Fibroblast of skin of right biceps (primary cell): ENCODE measurements around the gene MED12.

ENCODE experiments used
- DNase-seq: peaks from one replicate; pipeline ENCODE4 v3.0.0-alpha.2; 2013

Gene MED12

GRCh38 chrX:71118032-71118984 is at the start of gene MED12:
MED12 (plus strand) TSS chrX:71118596; CDS start chrX:71118755, 159 bp downstream.
- DNase-seq, result peak; percentile 82

DNA sequence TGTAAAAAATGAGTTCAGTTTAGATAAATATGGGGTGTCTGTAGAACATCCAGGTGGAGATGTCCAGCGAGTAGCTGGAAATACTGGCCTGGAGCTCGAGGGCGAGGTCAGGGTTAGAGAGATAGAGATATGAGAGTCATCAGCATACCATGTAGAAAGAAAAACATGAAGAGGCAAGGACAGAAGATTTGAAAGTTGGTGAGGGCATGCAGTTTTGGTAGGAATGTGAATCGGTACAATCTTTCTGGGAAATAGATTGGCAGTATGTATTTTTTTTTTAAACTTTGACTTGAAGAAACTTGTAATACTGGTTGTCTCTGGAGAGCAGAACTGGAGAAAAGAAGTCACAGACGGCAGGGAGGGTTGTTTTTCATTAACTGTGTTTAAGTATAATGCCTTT is 47.9 kb upstream of the MED12 start:
- DNase-seq, result no peak

- DNase-seq, result peak; percentile 31
Measured at GRCh38 chrX:71081330-71082123, 36.9 kb upstream of the MED12 start.

GRCh38 chrX:71082124-71082647 is 36.2 kb upstream of the MED12 start:
- DNase-seq, result no peak

DNA sequence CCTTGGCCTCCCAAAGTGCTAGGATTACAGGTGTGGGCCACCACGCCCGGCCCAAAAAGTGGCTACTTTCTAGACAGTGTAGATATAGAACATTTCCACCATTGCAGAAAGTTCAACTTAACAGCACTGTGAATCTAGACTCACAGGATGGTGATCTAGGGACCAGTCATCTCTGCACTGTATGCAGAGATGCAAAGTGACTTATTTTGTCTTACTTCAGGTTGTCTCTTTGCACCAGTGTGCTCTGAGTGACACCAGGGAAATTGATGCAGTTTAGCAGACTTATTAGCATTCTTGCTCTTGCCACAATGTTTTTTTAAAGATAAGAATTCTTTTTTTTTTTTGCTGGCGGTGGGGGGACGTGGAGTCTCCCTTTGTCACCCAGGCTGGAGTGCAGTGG is 35.6 kb upstream of the MED12 start:
- DNase-seq, result no peak

- no peak for DNase-seq
Measured at GRCh38 chrX:71085900-71086299, 32.5 kb upstream of the MED12 start.

GRCh38 chrX:71091263-71091662 is 27.1 kb upstream of the MED12 start:
- no peak for DNase-seq

DNA sequence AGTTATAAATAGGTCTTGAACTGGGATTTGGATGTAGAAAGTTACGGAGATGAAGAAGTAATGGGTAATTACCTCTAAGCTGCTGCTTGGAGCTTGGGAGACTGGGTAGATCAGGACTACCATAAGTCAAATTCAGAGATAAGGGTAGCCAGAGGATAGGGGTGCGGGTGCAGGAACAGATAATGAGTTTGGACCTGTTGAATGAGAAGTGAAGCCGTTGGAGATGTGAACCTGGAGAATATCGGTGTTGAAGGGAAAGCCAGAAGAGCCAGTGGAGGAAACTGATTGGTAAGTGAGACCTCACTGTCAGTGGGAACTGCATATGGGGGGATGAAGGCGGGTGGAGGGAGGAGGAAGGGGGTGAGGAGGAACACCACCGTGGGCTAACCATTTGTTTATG is 23.4 kb upstream of the MED12 start:
- DNase-seq, result no peak

GRCh38 chrX:71095555-71095980 is 22.8 kb upstream of the MED12 start, which contains the start of gene FOXO4:
FOXO4 (plus strand) TSS chrX:71095851; CDS start chrX:71096529, 678 bp downstream.
- peak; percentile 84 for DNase-seq

GRCh38 chrX:71095981-71096759 is 22.2 kb upstream of the MED12 start:
- DNase-seq, result peak; percentile 53

DNA sequence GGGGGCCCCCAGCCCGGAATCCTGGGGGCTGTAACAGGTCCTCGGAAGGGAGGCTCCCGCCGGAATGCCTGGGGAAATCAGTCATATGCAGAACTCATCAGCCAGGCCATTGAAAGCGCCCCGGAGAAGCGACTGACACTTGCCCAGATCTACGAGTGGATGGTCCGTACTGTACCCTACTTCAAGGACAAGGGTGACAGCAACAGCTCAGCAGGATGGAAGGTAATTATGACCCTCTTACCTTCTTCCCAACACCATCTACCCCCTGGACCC is 21.7 kb upstream of the MED12 start:
- no peak for DNase-seq

- DNase-seq, result peak; percentile 41
Measured at GRCh38 chrX:71098302-71098701, 20.1 kb upstream of the MED12 start.

DNA sequence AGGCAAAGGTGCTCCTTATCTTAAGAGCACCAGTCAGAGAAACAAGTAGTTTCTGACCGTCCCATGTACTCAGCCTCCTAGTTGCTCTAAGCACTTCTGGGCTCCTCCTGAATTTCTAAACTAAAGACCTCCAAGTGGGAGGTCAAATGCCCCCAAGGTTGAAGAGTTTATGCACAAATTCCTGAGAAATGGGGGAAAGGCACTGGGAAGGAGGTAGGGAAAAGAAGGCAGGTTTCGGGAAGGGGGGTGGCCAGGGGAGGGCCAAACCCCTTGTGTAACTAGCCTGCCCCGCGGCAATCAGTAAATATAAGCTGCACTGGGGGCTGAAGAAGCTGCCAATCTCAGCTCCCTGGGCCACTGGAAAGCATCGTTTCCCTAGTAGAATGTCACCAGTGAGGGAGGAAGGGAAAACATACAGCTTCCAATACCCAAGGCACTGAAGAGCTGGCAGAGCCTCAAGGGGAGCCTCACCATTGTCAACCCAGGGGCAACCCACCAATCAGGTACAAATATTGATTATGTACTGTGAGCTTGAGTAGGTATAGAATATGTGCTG is 19.4 kb upstream of the MED12 start:
- DNase-seq, result no peak

DNA sequence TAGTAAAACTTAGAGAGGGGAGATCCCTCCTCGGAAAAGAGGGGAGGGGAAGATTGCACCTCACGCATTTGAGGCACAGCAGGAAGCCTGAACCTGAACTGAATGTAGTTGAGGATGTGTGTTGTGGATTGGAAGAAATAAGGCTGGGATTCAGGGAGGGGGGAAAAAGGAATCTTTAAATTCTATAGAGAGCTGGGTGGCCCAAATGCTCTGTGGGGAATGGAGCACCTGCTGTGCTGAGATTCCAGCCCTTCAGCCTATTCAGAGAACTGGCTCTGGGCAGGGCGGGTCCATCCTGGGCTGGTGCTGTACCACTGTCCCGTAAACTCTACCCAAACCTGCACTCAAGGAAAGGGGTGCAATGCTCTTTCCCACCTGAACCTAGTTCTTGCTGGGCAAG is 18.7 kb upstream of the MED12 start:
- no peak for DNase-seq

DNA sequence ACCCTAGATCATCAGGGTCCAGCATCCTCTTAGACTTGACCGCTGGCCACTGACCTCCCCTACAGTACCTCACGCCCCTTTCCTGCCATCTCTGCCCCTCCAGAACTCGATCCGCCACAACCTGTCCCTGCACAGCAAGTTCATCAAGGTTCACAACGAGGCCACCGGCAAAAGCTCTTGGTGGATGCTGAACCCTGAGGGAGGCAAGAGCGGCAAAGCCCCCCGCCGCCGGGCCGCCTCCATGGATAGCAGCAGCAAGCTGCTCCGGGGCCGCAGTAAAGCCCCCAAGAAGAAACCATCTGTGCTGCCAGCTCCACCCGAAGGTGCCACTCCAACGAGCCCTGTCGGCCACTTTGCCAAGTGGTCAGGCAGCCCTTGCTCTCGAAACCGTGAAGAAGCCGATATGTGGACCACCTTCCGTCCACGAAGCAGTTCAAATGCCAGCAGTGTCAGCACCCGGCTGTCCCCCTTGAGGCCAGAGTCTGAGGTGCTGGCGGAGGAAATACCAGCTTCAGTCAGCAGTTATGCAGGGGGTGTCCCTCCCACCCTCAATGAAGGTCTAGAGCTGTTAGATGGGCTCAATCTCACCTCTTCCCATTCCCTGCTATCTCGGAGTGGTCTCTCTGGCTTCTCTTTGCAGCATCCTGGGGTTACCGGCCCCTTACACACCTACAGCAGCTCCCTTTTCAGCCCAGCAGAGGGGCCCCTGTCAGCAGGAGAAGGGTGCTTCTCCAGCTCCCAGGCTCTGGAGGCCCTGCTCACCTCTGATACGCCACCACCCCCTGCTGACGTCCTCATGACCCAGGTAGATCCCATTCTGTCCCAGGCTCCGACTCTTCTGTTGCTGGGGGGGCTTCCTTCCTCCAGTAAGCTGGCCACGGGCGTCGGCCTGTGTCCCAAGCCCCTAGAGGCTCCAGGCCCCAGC is 17.6 kb upstream of the MED12 start:
- DNase-seq, result no peak

- DNase-seq, result no peak
Measured at GRCh38 chrX:71102292-71102691, 16.1 kb upstream of the MED12 start.

DNA sequence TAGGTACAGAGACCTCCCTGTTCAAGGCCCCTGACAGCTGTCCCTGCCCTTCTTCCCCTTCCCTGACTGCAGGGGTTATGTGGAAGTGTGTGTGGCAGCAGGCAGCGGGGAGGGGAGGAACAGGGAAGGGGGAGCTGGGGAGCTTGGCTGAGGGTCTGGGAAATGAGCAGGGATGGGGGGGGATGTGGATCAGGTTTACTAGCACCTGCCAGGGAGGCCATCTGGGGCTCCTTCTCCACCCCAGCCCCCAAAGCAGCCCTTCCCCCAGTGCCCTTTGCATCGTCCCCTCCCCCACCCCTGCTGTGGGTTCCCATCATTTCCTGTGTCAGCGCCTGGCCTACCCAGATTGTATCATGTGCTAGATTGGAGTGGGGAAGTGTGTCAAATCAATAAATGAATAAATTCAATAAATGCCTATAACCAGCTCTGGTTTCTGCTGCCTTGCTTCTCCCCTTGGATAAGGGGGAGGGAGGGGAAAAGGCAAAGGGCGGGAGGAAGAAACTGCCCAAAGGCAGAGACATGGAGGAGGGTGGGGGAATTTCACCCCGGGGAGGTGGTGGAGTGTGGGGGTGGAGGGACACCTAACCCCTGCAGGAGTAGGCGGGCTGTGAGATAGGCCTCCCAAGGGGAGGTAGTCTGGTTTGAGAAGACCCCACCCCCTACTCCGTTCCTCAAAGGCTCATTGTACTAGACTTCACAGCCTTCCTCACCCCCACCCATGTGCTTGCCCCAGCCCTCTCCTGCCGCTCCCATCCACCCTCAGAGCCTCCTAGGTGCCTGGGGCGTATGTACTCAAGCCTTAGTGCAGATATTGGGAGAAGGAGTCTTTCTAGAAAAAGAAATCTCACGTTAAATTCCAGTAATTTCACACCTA is 15.0 kb upstream of the MED12 start:
- peak; percentile 24 for DNase-seq

GRCh38 chrX:71105628-71106027 is 12.8 kb upstream of the MED12 start:
- DNase-seq, result no peak

GRCh38 chrX:71106427-71106826 is 12.0 kb upstream of the MED12 start, which contains the start of gene CXorf65:
CXorf65 (minus strand) TSS chrX:71106740; CDS start chrX:71106556, 184 bp downstream.
- peak; percentile 2 for DNase-seq

- no peak for DNase-seq
Measured at GRCh38 chrX:71107245-71107644, 11.2 kb upstream of the MED12 start.
